DMS 273 treated with DMSO at 0.1 percent for 48 hours (cell line): ENCODE measurements around the gene PYGM.

ENCODE experiments used
- DNase-seq: peaks from one replicate; lab custom pipeline; 2025; lab: John Stamatoyannopoulos, UW

PYGM gene

GRCh38 chr11:64791781-64792291 lies 32.1 kb upstream of the PYGM start:
- DNase-seq = no peak

GRCh38 chr11:64790205-64791095 lies 30.7 kb upstream of the PYGM start:
- no peak for DNase-seq

GRCh38 chr11:64789331-64790204 lies 29.8 kb upstream of the PYGM start:
- DNase-seq = no peak

GRCh38 chr11:64788321-64789215 lies 28.8 kb upstream of the PYGM start:
- DNase-seq = no peak

GRCh38 chr11:64787526-64788320 lies 27.9 kb upstream of the PYGM start:
- DNase-seq = no peak

GRCh38 chr11:64786308-64786707 lies 26.5 kb upstream of the PYGM start:
- DNase-seq = no peak

GRCh38 chr11:64784813-64785581 lies 25.2 kb upstream of the PYGM start:
- DNase-seq = no peak

GRCh38 chr11:64778473-64779298 lies 18.9 kb upstream of the PYGM start, which contains the start of gene SF1:
TSS of gene SF1 (minus strand) at chr11:64778542. CDS start at chr11:64778392, 150 bp downstream.
- DNase-seq = peak; percentile 99

GRCh38 chr11:64778223-64778472 lies 18.4 kb upstream of the PYGM start:
- no peak for DNase-seq

- no peak for DNase-seq
Observed at GRCh38 chr11:64777449-64778222, 17.9 kb upstream of the PYGM start.

GRCh38 chr11:64776875-64777274 lies 17.1 kb upstream of the PYGM start:
- no peak for DNase-seq

- DNase-seq = no peak
Observed at GRCh38 chr11:64776425-64776824, 16.7 kb upstream of the PYGM start.

GRCh38 chr11:64774144-64774543 lies 14.4 kb upstream of the PYGM start:
- no peak for DNase-seq

GRCh38 chr11:64772303-64773018 lies 12.7 kb upstream of the PYGM start:
- no peak for DNase-seq

- DNase-seq = no peak
Observed at GRCh38 chr11:64771861-64772260, 12.1 kb upstream of the PYGM start.

GRCh38 chr11:64770120-64770519 lies 10.3 kb upstream of the PYGM start:
- DNase-seq = no peak

GRCh38 chr11:64769283-64769682 lies 9.5 kb upstream of the PYGM start:
- DNase-seq = no peak

- DNase-seq = no peak
Observed at GRCh38 chr11:64768300-64768694, 8.5 kb upstream of the PYGM start.
